ENCODE results near the gene EXOC2. TPM values are rescaled to one million over a fixed set of nuclear protein-coding genes. Genes with fewer than 3 reads are reported as not detected.

Gene EXOC2
- total and polyA plus RNA-seq, 10 of the 15 experiments (the other 5 are each of a cell fraction or from before 2014, with no cell fraction given), result 8.7 to 32.8 (median 20.7) TPM

- H3K9ac ChIP-seq (ENCODE audit: control insufficient read depth, insufficient read depth, low read length), result no peak overlapping the region
- no peaks in the 10 kb centered on the region; the same call in 1 of the 2 replicates for H3K79me2 ChIP-seq (ENCODE audit: control insufficient read depth, insufficient read depth, low read length)
- ATAC-seq (no peak), FAIRE-seq (no peak), DNase-seq (ENCODE audit: low read depth, low spot score) (no peak)
- no TSS peak for BruUV-seq (replicated peaks)
- no peaks in the 10 kb centered on the region for H3K36me3 ChIP-seq (ENCODE audit: control insufficient read depth in 2 of 2, insufficient read depth in 2 of 2, low read length in 1 of 2)
- H3K4me2 ChIP-seq (ENCODE audit: control insufficient read depth, insufficient read depth), result no peak overlapping the region
- WGBS (ENCODE audit: insufficient coverage, insufficient replicate concordance, low lambda C conversion rate, missing lambda C conversion rate), result 98% methylated on average over 5 of the region's 5 CpGs
- CTCF ChIA-PET, result no interaction called here
- in situ Hi-C loops (cut with MboI) (no loop called here), intact Hi-C loops (cut with micrococcal nuclease; ENCODE audit: unreplicated experiment) (loop anchor here (5.0 kb wide), 1 partner anchor 526 kb away; no protein-coding TSS in a partner anchor)
- no peaks in the 10 kb centered on the region for H3K9me3 ChIP-seq (replicated peaks; ENCODE audit: control insufficient read depth, insufficient read depth, low read length)
- no peaks in the 10 kb centered on the region for H4K20me1 ChIP-seq (ENCODE audit: control insufficient read depth, insufficient read depth)
- SMC1A ChIA-PET (ENCODE audit: uncharacterized antibody, unreplicated experiment), result no interaction called here
- H2AFZ ChIP-seq (ENCODE audit: control insufficient read depth, low read depth, low read length), result no peak overlapping the region
- RAD21 ChIA-PET (ENCODE audit: unreplicated experiment), result no interaction called here
- H3K27me3 ChIP-seq (replicated peaks in 1 of 2; ENCODE audit: control insufficient read depth in 2 of 2, insufficient read depth in 2 of 2, low read length in 1 of 2), result no peaks in the 10 kb centered on the region
- POLR2A ChIA-PET, result interaction anchor here (0.6 kb wide), 2 partner anchors 553 to 1225 kb away, joined by 3 to 4 read pairs; no protein-coding TSS in a partner anchor
- peaks cover 8% of the 10 kb centered on the region for H3K4me1 ChIP-seq (ENCODE audit: control insufficient read depth, insufficient read depth, low read length)
- no peak overlapping the region for H3K4me3 ChIP-seq
- H3K27ac ChIP-seq (ENCODE audit: control insufficient read depth, insufficient read depth), result no peak overlapping the region
- no peak for TF ChIP-seq JUND (IDR thresholded peaks at IDR 0.05; ENCODE audit: low read depth, low read length)
- TF ChIP-seq ZZZ3 (IDR thresholded peaks at IDR 0.05; ENCODE audit: control insufficient read depth, insufficient read length, low read depth), result no peak
- no peak for TF ChIP-seq ZBTB11 (CRISPR knock-in tag; IDR thresholded peaks at IDR 0.05)
- no peak for TF ChIP-seq GATAD2B (conservative IDR thresholded peaks at IDR 0.05; ENCODE audit: low read depth)
- no peak for TF ChIP-seq HDGF (IDR thresholded peaks at IDR 0.05)
- no peak for TF ChIP-seq SKIL (IDR thresholded peaks at IDR 0.05; ENCODE audit: low read depth, poor library complexity, severe bottlenecking)
- TF ChIP-seq NFYB (IDR thresholded peaks at IDR 0.05; ENCODE audit: insufficient read depth, low read depth, low read length), result no peak
- no peak for TF ChIP-seq ZBTB40 (IDR thresholded peaks at IDR 0.05; ENCODE audit: borderline replicate concordance)
- TF ChIP-seq YY1 (IDR thresholded peaks at IDR 0.05; ENCODE audit: low read depth, low read length), result no peak
- TF ChIP-seq YBX1 (IDR thresholded peaks at IDR 0.05), result no peak
- TF ChIP-seq BCL11A (IDR thresholded peaks at IDR 0.05; ENCODE audit: low read depth, low read length), result no peak
- no peak for TF ChIP-seq HSF1 (IDR thresholded peaks at IDR 0.05; ENCODE audit: low read depth, low read length)
- no peak for TF ChIP-seq BACH1 (IDR thresholded peaks at IDR 0.05; ENCODE audit: borderline replicate concordance)
- no peak for TF ChIP-seq WRNIP1 (IDR thresholded peaks at IDR 0.05; ENCODE audit: borderline replicate concordance, low read depth, low read length)
Observed at GRCh38 chr6:713351-713750, 20.4 kb upstream of the EXOC2 start.
